A673 (cell line): ENCODE data around the gene KRT81.

Experiments
- EZH2 ChIP-seq: fragments of 200-600 bp; sonication (generic); IDR thresholded peaks from 2 replicates; pipeline ENCODE4 v1.6.1; 2017; ENCODE audit warnings: borderline replicate concordance, low read depth, mild to moderate bottlenecking, mixed read lengths, antibody characterized with exemption, low read length; ENCODE audit not compliant: poor library complexity, severe bottlenecking
- TF ChIP-seq, protein P1 (sequence below): fragments of 300-800, 200-600 bp; sonication (generic); conservative IDR thresholded peaks from 2 replicates; pipeline ENCODE4 v1.5.1; 2017; ENCODE audit warnings: low read depth, mild to moderate bottlenecking, antibody characterized with exemption, low read length, moderate library complexity, mixed read lengths

DNA sequence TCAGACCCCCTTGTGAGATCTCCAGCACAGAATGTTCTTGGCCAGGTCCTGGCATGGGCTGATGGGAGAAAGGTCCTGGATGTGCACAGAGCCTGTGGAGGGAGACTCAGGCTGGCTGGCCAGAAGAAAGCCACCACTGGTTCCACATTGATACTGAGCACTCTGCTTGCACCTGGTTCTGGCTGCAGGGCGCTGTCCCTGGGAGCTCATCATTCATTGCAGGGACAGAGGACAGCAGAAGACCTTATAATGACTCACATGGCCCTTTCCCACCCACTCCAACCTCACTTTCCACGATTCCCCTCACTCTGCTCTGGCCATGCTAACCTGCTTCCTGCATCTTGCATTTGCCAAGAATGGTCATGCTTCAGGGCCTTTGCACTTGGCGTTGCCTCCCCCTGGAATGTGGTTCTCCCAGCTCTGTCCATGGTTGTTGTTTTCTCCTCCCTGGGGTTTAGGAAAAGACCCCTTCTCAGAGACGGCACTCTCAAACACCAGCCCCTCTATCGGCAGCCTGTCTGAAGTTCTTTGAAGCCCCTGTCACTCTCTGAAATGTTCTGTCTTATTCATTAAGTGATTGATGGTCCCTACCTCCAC, 48.0 kb downstream of the KRT81 start:
- no peak for TF ChIP-seq EZH2
- TF ChIP-seq, protein P1, sequence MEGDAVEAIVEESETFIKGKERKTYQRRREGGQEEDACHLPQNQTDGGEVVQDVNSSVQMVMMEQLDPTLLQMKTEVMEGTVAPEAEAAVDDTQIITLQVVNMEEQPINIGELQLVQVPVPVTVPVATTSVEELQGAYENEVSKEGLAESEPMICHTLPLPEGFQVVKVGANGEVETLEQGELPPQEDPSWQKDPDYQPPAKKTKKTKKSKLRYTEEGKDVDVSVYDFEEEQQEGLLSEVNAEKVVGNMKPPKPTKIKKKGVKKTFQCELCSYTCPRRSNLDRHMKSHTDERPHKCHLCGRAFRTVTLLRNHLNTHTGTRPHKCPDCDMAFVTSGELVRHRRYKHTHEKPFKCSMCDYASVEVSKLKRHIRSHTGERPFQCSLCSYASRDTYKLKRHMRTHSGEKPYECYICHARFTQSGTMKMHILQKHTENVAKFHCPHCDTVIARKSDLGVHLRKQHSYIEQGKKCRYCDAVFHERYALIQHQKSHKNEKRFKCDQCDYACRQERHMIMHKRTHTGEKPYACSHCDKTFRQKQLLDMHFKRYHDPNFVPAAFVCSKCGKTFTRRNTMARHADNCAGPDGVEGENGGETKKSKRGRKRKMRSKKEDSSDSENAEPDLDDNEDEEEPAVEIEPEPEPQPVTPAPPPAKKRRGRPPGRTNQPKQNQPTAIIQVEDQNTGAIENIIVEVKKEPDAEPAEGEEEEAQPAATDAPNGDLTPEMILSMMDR = no peak
